ENCODE measurements around the gene ATP9B. TPM values are rescaled to one million over a fixed set of nuclear protein-coding genes. Genes with fewer than 3 reads are reported as not detected.
A peak's percentile ranks its signal among the peaks of the same experiment; 100 is the strongest.

Gene ATP9B
- total RNA-seq, 2 experiments from 2014 or later, result 61.9 to 63.5 TPM

- no peaks in the 10 kb centered on the region for H3K9me3 Mint-ChIP-seq
- H3K27ac Mint-ChIP-seq, result peak overlapping the region; percentile 100
- peaks cover 17% of the 10 kb centered on the region for H3K4me1 ChIP-seq (ENCODE audit: insufficient read depth, low read length)
- peaks cover 0 to 3% of the 10 kb centered on the region in 2 experiments for H3K9me3 ChIP-seq (ENCODE audit: control insufficient read depth in 1 of 2, insufficient read depth in 1 of 2, low read length in 2 of 2)
- H3K4me1 Mint-ChIP-seq (ENCODE audit: low read depth), result peaks cover 53% of the 10 kb centered on the region
- peak in 1 of 14 experiments; percentile 19 for DNase-seq
- peak overlapping the region; percentile 97 to 98 for H3K27ac ChIP-seq (ENCODE audit: low read depth in 1 of 2, low read length in 2 of 2)
- H3K4me3 Mint-ChIP-seq, result peak overlapping the region; percentile 91
- peaks cover 28% of the 10 kb centered on the region for H3K36me3 Mint-ChIP-seq (ENCODE audit: low read depth)
- POLR2A ChIA-PET, result interaction anchor here (0.9 to 2.2 kb wide), 5 partner anchors 15 to 1041 kb away, joined by 3 to 12 read pairs (median 5); partner anchors contain the start of gene ADNP2
- H3K27me3 ChIP-seq (ENCODE audit: control insufficient read depth in 1 of 2, insufficient read depth in 2 of 2, low read length in 2 of 2), result no peaks in the 10 kb centered on the region
- H3K4me3 ChIP-seq (ENCODE audit: low read length), result no peak overlapping the region
- no peak for ATAC-seq (ENCODE audit: poor library complexity)
- CTCF ChIA-PET, result no interaction called here
- no peak for TF ChIP-seq CTCF (IDR thresholded peaks at IDR 0.05)
- H3K36me3 ChIP-seq (ENCODE audit: insufficient read depth, low read length), result no peaks in the 10 kb centered on the region
- H3K27me3 Mint-ChIP-seq, result peaks cover 7% of the 10 kb centered on the region
- intact Hi-C loops (cut with DNase I, micrococcal nuclease), result loop anchor here (5.0 to 10.0 kb wide), 4 partner anchors 180 to 965 kb away; partner anchors contain the start of genes NFATC1 (in 1 of the 2), RBFA (in 1 of the 2) and SLC66A2 (in 1 of the 2)
Measured at GRCh38 chr18:79067611-79068010, 1.6 kb upstream of the ATP9B start.

GRCh38 chr18:79068341-79068936, 755 bp upstream of the ATP9B start:
- DNase-seq (peak in 10 of 14 experiments; percentile 8 to 79 (median 35)), ATAC-seq (ENCODE audit: poor library complexity) (peak; percentile 60)
- Mint-ChIP-seq H3K4me3 (peak overlapping the region; percentile 91), H3K27me3 (peaks cover 7% of the 10 kb centered on the region), H3K4me1 (ENCODE audit: low read depth) (peaks cover 53% of the 10 kb centered on the region), H3K9me3 (no peaks in the 10 kb centered on the region), H3K27ac (peak overlapping the region; percentile 100), H3K36me3 (ENCODE audit: low read depth) (peaks cover 28% of the 10 kb centered on the region)
- ChIA-PET POLR2A (interaction anchor here (0.8 to 2.2 kb wide), 13 partner anchors 10 to 1042 kb away, joined by 3 to 12 read pairs (median 4); partner anchors contain the start of genes ADNP2 and SLC66A2), CTCF (interaction anchor here (0.6 kb wide), 1 partner anchor 10 kb away, joined by 3 read pairs; no protein-coding TSS in a partner anchor)
- Histone ChIP-seq H3K4me1 (ENCODE audit: insufficient read depth, low read length) (peaks cover 17% of the 10 kb centered on the region), H3K4me3 (ENCODE audit: low read length) (peak overlapping the region; percentile 56), H3K27ac (ENCODE audit: low read depth in 1 of 2, low read length in 2 of 2) (peak overlapping the region; percentile 97 to 98), H3K9me3 (ENCODE audit: control insufficient read depth in 1 of 2, insufficient read depth in 1 of 2, low read length in 2 of 2) (peaks cover 0 to 11% of the 10 kb centered on the region in 2 experiments), H3K36me3 (ENCODE audit: insufficient read depth, low read length) (no peaks in the 10 kb centered on the region), H3K27me3 (ENCODE audit: control insufficient read depth in 1 of 2, insufficient read depth in 2 of 2, low read length in 2 of 2) (no peaks in the 10 kb centered on the region)
- intact Hi-C loops (cut with DNase I, micrococcal nuclease), result loop anchor here (5.0 to 10.0 kb wide), 4 partner anchors 179 to 964 kb away; partner anchors contain the start of genes NFATC1 (in 1 of the 2), RBFA (in 1 of the 2) and SLC66A2 (in 1 of the 2)
- no peak for TF ChIP-seq CTCF (IDR thresholded peaks at IDR 0.05)

DNA sequence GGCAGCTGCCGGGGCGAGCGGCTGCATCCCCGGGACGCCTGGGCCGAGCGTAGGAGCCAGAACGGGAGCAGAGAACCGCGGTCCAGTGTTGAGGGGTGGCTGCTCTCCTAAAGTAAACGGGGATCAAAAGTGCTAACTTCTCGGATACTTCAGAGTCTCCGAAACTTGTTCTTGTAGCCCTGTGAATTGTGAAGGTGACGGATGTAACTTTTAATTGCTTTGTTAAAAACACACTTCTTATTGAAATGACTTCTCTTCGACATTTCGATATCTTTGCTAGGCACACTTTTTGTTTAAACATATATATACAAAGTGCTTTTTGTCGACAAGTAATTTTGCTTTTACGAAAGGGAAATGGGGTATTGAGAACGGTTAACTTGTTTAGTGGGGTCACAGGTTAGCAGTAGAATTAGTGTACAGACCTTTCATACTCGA, 540 bp downstream of the ATP9B start:
- peaks cover 7% of the 10 kb centered on the region for H3K27me3 Mint-ChIP-seq
- no peaks in the 10 kb centered on the region for H3K27me3 ChIP-seq (ENCODE audit: control insufficient read depth in 1 of 2, insufficient read depth in 2 of 2, low read length in 2 of 2)
- H3K27ac ChIP-seq (ENCODE audit: low read depth in 1 of 2, low read length in 2 of 2), result peak overlapping the region; percentile 97 to 98
- peaks cover 41% of the 10 kb centered on the region for H3K36me3 Mint-ChIP-seq (ENCODE audit: low read depth)
- peaks cover 0 to 12% of the 10 kb centered on the region in 2 experiments for H3K9me3 ChIP-seq (ENCODE audit: control insufficient read depth in 1 of 2, insufficient read depth in 1 of 2, low read length in 2 of 2)
- peaks cover 65% of the 10 kb centered on the region for H3K4me1 Mint-ChIP-seq (ENCODE audit: low read depth)
- CTCF ChIA-PET, result no interaction called here
- H3K4me3 Mint-ChIP-seq, result peak overlapping the region; percentile 91
- peak in 1 of 14 experiments; percentile 17 for DNase-seq
- intact Hi-C loops (cut with DNase I, micrococcal nuclease), result loop anchor here (5.0 to 10.0 kb wide), 4 partner anchors 178 to 963 kb away; partner anchors contain the start of genes NFATC1 (in 1 of the 2), RBFA (in 1 of the 2) and SLC66A2 (in 1 of the 2)
- peak overlapping the region; percentile 100 for H3K27ac Mint-ChIP-seq
- POLR2A ChIA-PET, result interaction anchor here (0.5 to 1.0 kb wide), 3 partner anchors 84 to 881 kb away, joined by 3 to 4 read pairs (median 3); no protein-coding TSS in a partner anchor
- no peaks in the 10 kb centered on the region for H3K36me3 ChIP-seq (ENCODE audit: insufficient read depth, low read length)
- TF ChIP-seq CTCF (IDR thresholded peaks at IDR 0.05), result no peak
- H3K4me1 ChIP-seq (ENCODE audit: insufficient read depth, low read length), result peaks cover 25% of the 10 kb centered on the region
- peaks cover 2% of the 10 kb centered on the region for H3K9me3 Mint-ChIP-seq
- no peak for ATAC-seq (ENCODE audit: poor library complexity)
- H3K4me3 ChIP-seq (ENCODE audit: low read length), result peak overlapping the region; percentile 56

Measured in CD4-positive, alpha-beta T cell (primary cell).